ENCODE results near the gene UVSSA.

Gene UVSSA

DNA sequence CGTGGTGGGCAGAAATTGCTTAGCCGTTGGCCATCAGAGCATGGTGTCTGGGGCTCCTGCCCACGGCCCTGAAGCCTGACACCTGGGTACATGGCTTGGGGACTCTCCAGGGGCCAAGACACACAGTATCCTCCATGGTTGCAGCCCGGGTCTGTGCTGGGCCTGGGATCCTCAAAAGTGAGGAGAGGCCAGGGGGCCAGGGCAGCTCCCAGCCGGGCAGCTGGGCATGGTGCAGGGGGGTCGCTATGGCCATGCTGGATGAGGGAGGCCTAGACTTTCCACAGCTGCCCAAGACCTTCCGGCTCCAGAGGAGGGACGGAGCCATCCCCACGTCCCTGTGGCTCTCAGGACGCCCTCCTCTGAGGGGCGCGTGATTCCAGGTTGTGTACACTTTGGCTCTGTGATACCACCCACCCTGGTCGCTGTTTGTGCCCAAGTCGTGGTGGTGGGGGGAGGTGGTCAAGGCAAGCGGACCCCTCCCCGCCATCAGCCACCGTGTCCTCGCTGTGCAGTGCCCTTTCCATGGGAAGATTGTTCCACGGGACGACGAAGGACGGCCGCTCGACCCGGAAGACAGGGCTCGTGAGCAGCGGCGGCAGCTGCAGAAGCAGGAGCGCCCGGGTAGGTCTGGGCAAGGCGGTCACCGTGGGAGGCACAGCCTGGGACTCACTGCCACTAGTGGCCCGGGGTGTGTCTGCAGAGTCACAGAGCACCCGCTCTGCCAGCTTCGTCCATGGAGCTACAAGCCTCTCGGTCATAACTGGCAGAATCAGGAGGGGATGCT lies 33.6 kb downstream of the UVSSA start:
- H3K27ac ChIP-seq = no peak overlapping the region
- TF ChIP-seq, protein P1, sequence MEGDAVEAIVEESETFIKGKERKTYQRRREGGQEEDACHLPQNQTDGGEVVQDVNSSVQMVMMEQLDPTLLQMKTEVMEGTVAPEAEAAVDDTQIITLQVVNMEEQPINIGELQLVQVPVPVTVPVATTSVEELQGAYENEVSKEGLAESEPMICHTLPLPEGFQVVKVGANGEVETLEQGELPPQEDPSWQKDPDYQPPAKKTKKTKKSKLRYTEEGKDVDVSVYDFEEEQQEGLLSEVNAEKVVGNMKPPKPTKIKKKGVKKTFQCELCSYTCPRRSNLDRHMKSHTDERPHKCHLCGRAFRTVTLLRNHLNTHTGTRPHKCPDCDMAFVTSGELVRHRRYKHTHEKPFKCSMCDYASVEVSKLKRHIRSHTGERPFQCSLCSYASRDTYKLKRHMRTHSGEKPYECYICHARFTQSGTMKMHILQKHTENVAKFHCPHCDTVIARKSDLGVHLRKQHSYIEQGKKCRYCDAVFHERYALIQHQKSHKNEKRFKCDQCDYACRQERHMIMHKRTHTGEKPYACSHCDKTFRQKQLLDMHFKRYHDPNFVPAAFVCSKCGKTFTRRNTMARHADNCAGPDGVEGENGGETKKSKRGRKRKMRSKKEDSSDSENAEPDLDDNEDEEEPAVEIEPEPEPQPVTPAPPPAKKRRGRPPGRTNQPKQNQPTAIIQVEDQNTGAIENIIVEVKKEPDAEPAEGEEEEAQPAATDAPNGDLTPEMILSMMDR (conservative IDR thresholded peaks at IDR 0.05) = no peak

GRCh38 chr4:1381181-1381621 lies 34.2 kb downstream of the UVSSA start:
- no peak overlapping the region for H3K27ac ChIP-seq
- TF ChIP-seq, protein P1 (conservative IDR thresholded peaks at IDR 0.05) = no peak

DNA sequence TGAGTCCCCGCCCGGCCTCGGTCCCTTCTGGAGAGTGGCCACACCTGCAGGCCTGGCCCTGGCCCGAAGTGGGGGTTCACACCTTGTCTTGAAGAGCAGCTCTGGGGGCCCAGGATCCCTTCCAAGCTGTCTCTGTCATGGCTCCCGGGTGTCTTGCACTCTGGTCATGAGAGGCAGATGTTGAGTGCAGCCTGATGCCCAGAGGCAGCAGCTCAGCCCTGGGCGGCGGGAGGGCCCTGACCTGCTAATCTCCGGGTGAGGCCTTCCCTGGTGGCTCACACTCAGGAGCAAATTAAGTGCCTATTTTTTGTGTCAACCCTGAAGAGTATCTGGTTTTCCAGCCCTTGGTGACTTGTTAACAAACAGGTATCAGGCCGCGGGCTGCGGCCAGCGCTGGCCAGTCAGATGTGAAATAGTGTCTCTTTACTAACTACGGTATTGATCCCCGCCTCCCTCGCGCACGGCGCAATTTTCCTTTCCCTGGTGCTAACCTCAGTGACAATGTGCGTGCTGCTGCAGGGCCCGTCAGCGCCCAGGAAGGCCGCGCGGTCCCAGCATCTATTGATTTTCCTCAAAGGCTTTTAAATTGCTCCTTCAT lies 35.0 kb downstream of the UVSSA start:
- TF ChIP-seq, protein P1 (conservative IDR thresholded peaks at IDR 0.05) = no peak
- H3K27ac ChIP-seq = no peak overlapping the region

GRCh38 chr4:1382776-1383727 lies 36.0 kb downstream of the UVSSA start:
- TF ChIP-seq, protein P1 (conservative IDR thresholded peaks at IDR 0.05) = no peak
- no peak overlapping the region for H3K27ac ChIP-seq

- TF ChIP-seq, protein P1 (conservative IDR thresholded peaks at IDR 0.05) = no peak
- no peak overlapping the region for H3K27ac ChIP-seq
Measured at GRCh38 chr4:1383728-1384591, 37.0 kb downstream of the UVSSA start.

- H3K27ac ChIP-seq = no peak overlapping the region
- TF ChIP-seq, protein P1 (conservative IDR thresholded peaks at IDR 0.05) = no peak
Measured at GRCh38 chr4:1384675-1385372, 37.8 kb downstream of the UVSSA start.

All from VCaP (cell line).